Measurements from ENCODE around the gene SLC17A5. TPM values are rescaled to one million over a fixed set of nuclear protein-coding genes. Genes with fewer than 3 reads are reported as not detected.

The SLC17A5 gene, protein sequence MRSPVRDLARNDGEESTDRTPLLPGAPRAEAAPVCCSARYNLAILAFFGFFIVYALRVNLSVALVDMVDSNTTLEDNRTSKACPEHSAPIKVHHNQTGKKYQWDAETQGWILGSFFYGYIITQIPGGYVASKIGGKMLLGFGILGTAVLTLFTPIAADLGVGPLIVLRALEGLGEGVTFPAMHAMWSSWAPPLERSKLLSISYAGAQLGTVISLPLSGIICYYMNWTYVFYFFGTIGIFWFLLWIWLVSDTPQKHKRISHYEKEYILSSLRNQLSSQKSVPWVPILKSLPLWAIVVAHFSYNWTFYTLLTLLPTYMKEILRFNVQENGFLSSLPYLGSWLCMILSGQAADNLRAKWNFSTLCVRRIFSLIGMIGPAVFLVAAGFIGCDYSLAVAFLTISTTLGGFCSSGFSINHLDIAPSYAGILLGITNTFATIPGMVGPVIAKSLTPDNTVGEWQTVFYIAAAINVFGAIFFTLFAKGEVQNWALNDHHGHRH
- total RNA-seq (1 to 10 TPM; 3.3 to 4.7 (median 3.9) TPM), polyA plus RNA-seq (1 to 10 TPM; 3.1 to 7.2 (median 5.2) TPM)
- long read RNA-seq, donor 1, partial matches to known transcripts = 0 of 4 reads
- long read RNA-seq, donor 1, other reads (novel, unspliced or antisense) = 4 of 4 reads
- long read RNA-seq, donor 2, transcript SLC17A5-201 (11 exons, 3,455 nt) = major isoform, 8 of 20 reads
- long read RNA-seq, donor 2, partial matches to known transcripts = 2 of 20 reads
- long read RNA-seq, donor 2, other reads (novel, unspliced or antisense) = 10 of 20 reads

DNA sequence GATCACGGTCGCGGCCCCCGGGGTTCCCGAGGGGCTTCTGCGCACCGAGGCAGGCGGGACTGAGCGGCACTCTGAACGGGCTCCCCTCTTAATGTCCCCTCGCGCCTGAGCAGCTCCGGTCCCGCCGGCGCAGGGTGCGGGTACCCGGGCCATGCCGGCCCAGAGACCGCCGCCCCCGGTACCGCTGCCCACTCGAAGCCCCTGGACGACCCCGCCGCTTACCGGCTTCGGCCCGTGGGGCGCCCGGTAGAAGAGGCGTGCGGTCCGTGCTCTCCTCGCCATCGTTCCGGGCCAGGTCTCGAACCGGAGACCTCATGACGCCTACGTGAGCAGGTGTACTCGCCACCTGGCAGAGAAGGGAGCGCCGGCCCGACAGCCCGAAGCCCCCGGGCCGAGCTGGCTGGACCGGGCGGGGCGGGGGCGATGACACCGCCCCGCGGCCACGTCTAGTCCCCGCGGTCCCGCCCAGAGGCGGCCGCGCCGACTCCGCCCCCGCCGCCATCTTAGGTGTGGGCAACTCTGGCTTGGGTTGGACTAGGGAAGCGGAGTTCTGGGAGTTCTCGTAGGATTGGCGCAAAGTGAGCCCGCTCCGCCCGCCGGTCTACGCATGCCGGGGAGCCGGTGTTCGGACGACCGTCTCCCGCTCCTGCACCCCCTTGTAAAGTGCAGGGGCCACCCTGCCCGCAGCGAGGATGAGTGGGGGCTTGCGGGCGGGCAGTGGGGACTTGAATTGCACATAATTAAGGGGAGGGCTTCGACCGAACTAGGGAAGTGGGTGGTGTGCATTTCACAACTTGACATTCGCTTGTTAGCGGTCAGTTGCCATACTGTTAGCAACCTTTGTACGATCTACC, at the start of gene SLC17A5:
Gene SLC17A5 (minus strand): TSS at position 422 of the 854 bp plus-strand sequence. CDS start 106 bp downstream, at position 316.
- Histone ChIP-seq H3K4me3 (peak within 1 kb of the TSS; percentile 97), H3K36me3 (ENCODE audit: insufficient read depth in 1 of 2, low read depth in 1 of 2) (peaks cover 0 to 11% of the 10 kb centered on the region in 2 donors), H3K4me1 (peaks cover 16% of the 10 kb centered on the region), H3K27me3 (ENCODE audit: insufficient read depth in 3 of 3, low read length in 2 of 3) (no peaks in the 10 kb centered on the region), H3K27ac (peak within 1 kb of the TSS; percentile 99), H3K9me3 (no peaks in the 10 kb centered on the region)
- DNase-seq (peak; percentile 94 to 95), ATAC-seq (peak; percentile 97 to 98 (median 98))
- TF ChIP-seq, protein P1, sequence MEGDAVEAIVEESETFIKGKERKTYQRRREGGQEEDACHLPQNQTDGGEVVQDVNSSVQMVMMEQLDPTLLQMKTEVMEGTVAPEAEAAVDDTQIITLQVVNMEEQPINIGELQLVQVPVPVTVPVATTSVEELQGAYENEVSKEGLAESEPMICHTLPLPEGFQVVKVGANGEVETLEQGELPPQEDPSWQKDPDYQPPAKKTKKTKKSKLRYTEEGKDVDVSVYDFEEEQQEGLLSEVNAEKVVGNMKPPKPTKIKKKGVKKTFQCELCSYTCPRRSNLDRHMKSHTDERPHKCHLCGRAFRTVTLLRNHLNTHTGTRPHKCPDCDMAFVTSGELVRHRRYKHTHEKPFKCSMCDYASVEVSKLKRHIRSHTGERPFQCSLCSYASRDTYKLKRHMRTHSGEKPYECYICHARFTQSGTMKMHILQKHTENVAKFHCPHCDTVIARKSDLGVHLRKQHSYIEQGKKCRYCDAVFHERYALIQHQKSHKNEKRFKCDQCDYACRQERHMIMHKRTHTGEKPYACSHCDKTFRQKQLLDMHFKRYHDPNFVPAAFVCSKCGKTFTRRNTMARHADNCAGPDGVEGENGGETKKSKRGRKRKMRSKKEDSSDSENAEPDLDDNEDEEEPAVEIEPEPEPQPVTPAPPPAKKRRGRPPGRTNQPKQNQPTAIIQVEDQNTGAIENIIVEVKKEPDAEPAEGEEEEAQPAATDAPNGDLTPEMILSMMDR (IDR thresholded peaks at IDR 0.05) = no peak
- intact Hi-C loops (cut with DNase I) = no loop called here
- 0 to 1% (median 0%) methylated on average over 70 to 90 of the region's 90 CpGs for WGBS, 3 donors

DNA sequence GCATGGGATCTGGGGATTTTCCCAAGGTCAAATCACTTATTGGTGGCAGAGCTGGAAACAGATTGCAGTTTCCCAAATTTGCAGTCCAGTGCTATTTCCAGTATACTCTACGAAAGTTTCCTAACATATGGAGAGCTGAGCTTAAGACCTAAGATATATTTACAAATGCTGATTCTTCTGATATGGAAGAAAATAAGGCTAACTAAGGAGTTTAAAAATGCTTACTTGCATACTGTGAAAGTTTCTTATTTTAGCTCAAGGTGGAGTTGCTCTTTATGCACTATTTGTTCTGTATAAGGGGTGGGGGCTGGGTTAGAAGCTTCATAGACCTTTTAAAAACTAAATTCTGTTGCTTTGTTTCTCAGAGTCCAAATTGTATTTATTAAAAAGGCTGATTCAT, 49.7 kb upstream of the SLC17A5 start:
- ATAC-seq = no peak
- no peak overlapping the region for H3K27ac ChIP-seq
- no peaks in the 10 kb centered on the region for H3K9me3 ChIP-seq
- 67 to 93% (median 90%) methylated on average over 1 of the region's 1 CpG for WGBS, 3 donors
- TF ChIP-seq, protein P1 (IDR thresholded peaks at IDR 0.05) = no peak
- H3K36me3 ChIP-seq (ENCODE audit: insufficient read depth in 1 of 2, low read depth in 1 of 2) = no peaks in the 10 kb centered on the region
- no peaks in the 10 kb centered on the region for H3K4me1 ChIP-seq
- DNase-seq = no peak
- H3K4me3 ChIP-seq = no peak overlapping the region
- intact Hi-C loops (cut with DNase I) = no loop called here
- H3K27me3 ChIP-seq (ENCODE audit: insufficient read depth in 3 of 3, low read length in 2 of 3) = peaks cover 0 to 2% (median 0%) of the 10 kb centered on the region in 3 donors

DNA sequence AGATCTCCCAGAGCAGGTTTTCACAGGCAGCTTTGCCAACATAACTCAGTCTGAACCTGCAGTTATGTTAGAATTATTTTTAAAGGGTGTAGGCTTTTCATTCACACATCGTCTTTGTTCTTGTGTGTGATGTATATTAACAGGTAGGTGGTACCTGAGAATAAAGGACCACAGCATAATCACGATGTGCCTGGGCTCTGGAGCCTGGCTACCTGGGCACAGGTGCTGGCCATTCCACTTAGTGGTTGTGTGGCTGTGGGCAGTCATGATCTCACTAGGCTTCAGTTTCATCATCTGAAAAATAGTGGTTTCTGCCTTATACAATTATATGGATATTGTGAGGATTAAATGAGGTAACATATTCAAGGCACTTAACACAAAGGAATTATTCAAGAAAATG, 48.7 kb upstream of the SLC17A5 start:
- 91 to 94% (median 92%) methylated on average over 2 of the region's 2 CpGs for WGBS, 3 donors
- intact Hi-C loops (cut with DNase I) = no loop called here
- no peak for DNase-seq
- TF ChIP-seq, protein P1 (IDR thresholded peaks at IDR 0.05) = no peak
- Histone ChIP-seq H3K36me3 (ENCODE audit: insufficient read depth in 1 of 2, low read depth in 1 of 2) (no peaks in the 10 kb centered on the region), H3K9me3 (no peaks in the 10 kb centered on the region), H3K4me3 (no peak overlapping the region), H3K27ac (no peak overlapping the region), H3K4me1 (no peaks in the 10 kb centered on the region), H3K27me3 (ENCODE audit: insufficient read depth in 3 of 3, low read length in 2 of 3) (peaks cover 0 to 6% (median 0%) of the 10 kb centered on the region in 3 donors)
- no peak for ATAC-seq

DNA sequence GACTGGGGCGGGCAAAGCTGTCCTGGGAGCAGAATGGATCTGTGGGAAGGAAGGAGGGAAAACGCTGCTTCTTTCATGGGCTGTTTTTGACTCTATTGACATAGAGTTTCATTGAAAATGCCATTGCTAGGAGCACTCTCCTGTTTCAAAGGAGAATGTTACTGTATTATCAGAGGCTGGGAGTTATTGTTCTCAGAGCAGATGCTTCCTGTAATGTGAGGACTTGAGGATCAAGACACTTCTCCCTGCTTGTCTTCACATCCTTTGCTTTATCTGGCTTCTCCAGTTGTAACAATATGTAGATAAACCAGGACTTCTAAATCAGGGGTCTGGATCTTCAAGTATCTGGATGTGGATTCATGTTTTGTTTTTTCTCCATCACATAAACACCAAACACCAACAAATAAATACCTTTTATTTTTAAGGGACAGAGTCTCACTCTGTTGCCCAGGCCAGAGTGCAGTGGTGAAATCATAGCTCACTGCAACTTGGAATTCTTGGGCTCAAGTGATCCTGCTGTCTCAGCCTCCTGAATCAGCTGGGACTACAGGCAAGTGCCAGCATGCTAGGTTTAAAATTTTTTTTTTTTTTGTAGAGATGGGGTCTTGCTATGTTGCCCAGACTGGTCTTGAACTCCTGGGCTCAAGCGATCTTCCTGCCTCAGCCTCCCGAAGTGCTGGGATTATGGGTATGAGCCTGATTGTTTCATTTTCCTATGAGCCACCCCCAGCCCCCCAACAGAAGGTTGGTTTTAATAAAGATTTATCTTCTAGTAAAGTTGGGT, 46.1 kb upstream of the SLC17A5 start:
- no peak overlapping the region for H3K27ac ChIP-seq
- TF ChIP-seq, protein P1 (IDR thresholded peaks at IDR 0.05) = no peak
- H3K36me3 ChIP-seq (ENCODE audit: insufficient read depth in 1 of 2, low read depth in 1 of 2) = no peaks in the 10 kb centered on the region
- H3K4me3 ChIP-seq = no peak overlapping the region
- 83 to 84% (median 84%) methylated on average over 4 of the region's 4 CpGs for whole genome bisulfite sequencing, 3 donors
- H3K9me3 ChIP-seq = no peaks in the 10 kb centered on the region
- peaks cover 0 to 15% (median 0%) of the 10 kb centered on the region in 3 donors for H3K27me3 ChIP-seq (ENCODE audit: insufficient read depth in 3 of 3, low read length in 2 of 3)
- no peaks in the 10 kb centered on the region for H3K4me1 ChIP-seq
- intact Hi-C loops (cut with DNase I) = no loop called here
- DNase-seq = no peak
- no peak for ATAC-seq

Measured in psoas muscle (tissue), 8 donors.